AG09319 (cell line): Measurements from ENCODE around the gene RHOXF2.
"Not testable (repeated sequence)": the region's sequence is repeated elsewhere in the genome, so short reads cannot be mapped to it uniquely, and the experiment has no call there.

Source experiments
- DNase-seq: peaks from one replicate; pipeline ENCODE4 v3.0.0-alpha.2; 2010; ENCODE audit warnings: low read depth; ENCODE audit errors: extremely low read depth
- CTCF ChIP-seq: IDR thresholded peaks from 2 replicates; pipeline ENCODE4 v1.5.1; 2011; ENCODE audit warnings: low read depth, mild to moderate bottlenecking, inconsistent platforms, low read length, moderate library complexity

The RHOXF2 gene

GRCh38 chrX:120158313-120158712 is at the start of gene RHOXF2:
Gene RHOXF2, plus strand, starts transcription at chrX:120158613. Its CDS starts 138 bp downstream, at chrX:120158751.
- DNase-seq = not testable (repeated sequence)

- DNase-seq = no peak
- no peak for TF ChIP-seq CTCF
These were observed 49.0 kb upstream of the RHOXF2 start for GRCh38 chrX:120109378-120109777.

GRCh38 chrX:120111611-120112010 is 46.8 kb upstream of the RHOXF2 start:
- no peak for TF ChIP-seq CTCF
- no peak for DNase-seq

- DNase-seq = no peak
- no peak for TF ChIP-seq CTCF
These were observed 42.9 kb upstream of the RHOXF2 start, which contains the start of gene RHOXF1 for GRCh38 chrX:120115438-120115963. Gene RHOXF1, minus strand, starts transcription at chrX:120115913. Its CDS starts 51 bp downstream, at chrX:120115862.

- no peak for TF ChIP-seq CTCF
- DNase-seq = no peak
These were observed 38.2 kb upstream of the RHOXF2 start for GRCh38 chrX:120120223-120120622.

- no peak for DNase-seq
- TF ChIP-seq CTCF = no peak
These were observed 33.0 kb upstream of the RHOXF2 start for GRCh38 chrX:120125444-120125843.

- DNase-seq = not testable (repeated sequence)
These were observed 30.0 kb upstream of the RHOXF2 start for GRCh38 chrX:120128306-120128846.

- TF ChIP-seq CTCF = no peak
- no peak for DNase-seq
These were observed 22.3 kb upstream of the RHOXF2 start for GRCh38 chrX:120136128-120136527.
